HepG2 (cell line): ENCODE measurements around the gene PRKCD. TPM values are rescaled to one million over a fixed set of nuclear protein-coding genes. Genes with fewer than 3 reads are reported as not detected.

Source experiments
- LRRFIP1 ChIP-seq: sonication (generic); formaldehyde crosslinking; conservative IDR thresholded peaks from 2 replicates; pipeline ENCODE4 v1.4.0; 2020; ENCODE audit warnings: missing genetic modification reagents
- MED13 ChIP-seq: sonication (generic); formaldehyde crosslinking; IDR thresholded peaks from 2 replicates; pipeline ENCODE4 v1.5.0; 2020; ENCODE audit warnings: missing genetic modification reagents
- MXD3 ChIP-seq: IDR thresholded peaks from 2 replicates; pipeline ENCODE4 v1.6.1; 2016; ENCODE audit warnings: mild to moderate bottlenecking, missing biosample characterization, missing genetic modification reagents
- NR2F1 ChIP-seq, 2 experiments: fragments of 450-650 bp in 1 of 2; formaldehyde crosslinking in 1 of 2; IDR thresholded peaks; 2 replicates each; pipeline versions ENCODE4 v1.5.0 to v1.6.1; 2016 to 2020; ENCODE audit warnings: mild to moderate bottlenecking in 1 of 2, missing compliant biosample characterization in 1 of 2, missing genetic modification reagents in 1 of 2, moderate library complexity in 1 of 2
- SKIL ChIP-seq: sonication (generic); formaldehyde crosslinking; IDR thresholded peaks from 2 replicates; pipeline ENCODE4 v1.8.0; 2022; ENCODE audit warnings: missing genetic modification reagents, mild to moderate bottlenecking, moderate library complexity, borderline replicate concordance
- TAF1 ChIP-seq: sonication (generic); formaldehyde crosslinking; IDR thresholded peaks from 2 replicates; pipeline ENCODE4 v1.4.0; 2020; ENCODE audit warnings: missing genetic modification reagents
- ZBTB14 ChIP-seq: sonication (generic); formaldehyde crosslinking; IDR thresholded peaks from 2 replicates; pipeline ENCODE4 v1.4.0; 2020; ENCODE audit warnings: missing genetic modification reagents
- ZNF10 ChIP-seq: sonication (generic); formaldehyde crosslinking; IDR thresholded peaks from 2 replicates; pipeline ENCODE4 v1.4.0; 2020; ENCODE audit warnings: mild to moderate bottlenecking, low read depth, missing genetic modification reagents, borderline replicate concordance
- ZNF138 ChIP-seq: sonication (generic); formaldehyde crosslinking; IDR thresholded peaks from 2 replicates; pipeline ENCODE4 v1.5.0; 2020; ENCODE audit warnings: mild to moderate bottlenecking, low read depth, missing genetic modification reagents
- ZNF318 ChIP-seq: sonication (generic); formaldehyde crosslinking; IDR thresholded peaks from 2 replicates; pipeline ENCODE4 v1.4.0; 2020; ENCODE audit warnings: mild to moderate bottlenecking, missing genetic modification reagents
- ZNF350 ChIP-seq: sonication (generic); formaldehyde crosslinking; IDR thresholded peaks from 2 replicates; pipeline ENCODE4 v1.4.0; 2020; ENCODE audit warnings: mild to moderate bottlenecking, low read depth, missing genetic modification reagents, borderline replicate concordance
- ZSCAN12 ChIP-seq: sonication (generic); formaldehyde crosslinking; IDR thresholded peaks from 2 replicates; pipeline ENCODE4 v1.9.0; 2021; ENCODE audit warnings: mild to moderate bottlenecking, missing genetic modification reagents
- polyA plus RNA-seq, 8 experiments: library from polyadenylated mRNA; depleted of rRNA in 3 of 8; stranded (reverse) in 7 of 8; unstranded in 1 of 8; fragments of >200 nt; fragmentation: Illumina TruSeq in 4 of 8; extraction: Trizol in 4 of 8; gene quantifications; 2 replicates each; pipeline versions ENCODE4 v1.2.1 to v1.2.3, GENCODE V29; 2011 to 2016; ENCODE audit warnings: low read depth in 4 of 8, missing spikeins in 1 of 8, mixed read lengths in 1 of 8; ENCODE audit not compliant: insufficient read depth in 1 of 8
- total RNA-seq, 5 experiments: library from RNA; depleted of rRNA; stranded (reverse); fragments of >200 nt; fragmentation: Illumina TruSeq; extraction: Trizol; gene quantifications; 2 replicates each; pipeline ENCODE4 v1.2.3, GENCODE V29; 2016; ENCODE audit warnings: low read depth in 1 of 5

Gene PRKCD
- total and polyA plus RNA-seq, 2 of the 13 experiments (the other 11 are each of a cell fraction or from before 2014, with no cell fraction given) = 1.6 to 40.7 TPM

- TF ChIP-seq ZNF10 = no peak
- TF ChIP-seq ZBTB14 (CRISPR knock-in tag) = no peak
- TF ChIP-seq ZNF138 (CRISPR knock-in tag) = no peak
- no peak for TF ChIP-seq MED13
- TF ChIP-seq SKIL (CRISPR knock-in tag) = peak; percentile 43; the same call in 1 of the 2 replicates
- no peak for TF ChIP-seq LRRFIP1 (CRISPR knock-in tag)
- no peak for TF ChIP-seq MXD3
- 0 out of 2 replicates have a peak, but pooled peaks have one; percentile 5 for TF ChIP-seq ZNF350 (CRISPR knock-in tag)
- TF ChIP-seq TAF1 (CRISPR knock-in tag) = peak; percentile 39; the same call in 1 of the 2 replicates
- TF ChIP-seq NR2F1 (CRISPR knock-in tag; IDR thresholded peaks at IDR 0.05) = peak in 1 of 2 experiments; percentile 49; a peak in 1 of 4 replicates
- TF ChIP-seq ZNF318 (CRISPR knock-in tag) = 0 out of 2 replicates have a peak, but pooled peaks have one; percentile 21
- no peak for TF ChIP-seq ZSCAN12
Measured at GRCh38 chr3:53159156-53160060, 1.6 kb upstream of the PRKCD start (continued).
